Measurements from ENCODE around the gene SCAANT1.
A peak's percentile ranks its signal among the peaks of the same experiment; 100 is the strongest.

The SCAANT1 gene

DNA sequence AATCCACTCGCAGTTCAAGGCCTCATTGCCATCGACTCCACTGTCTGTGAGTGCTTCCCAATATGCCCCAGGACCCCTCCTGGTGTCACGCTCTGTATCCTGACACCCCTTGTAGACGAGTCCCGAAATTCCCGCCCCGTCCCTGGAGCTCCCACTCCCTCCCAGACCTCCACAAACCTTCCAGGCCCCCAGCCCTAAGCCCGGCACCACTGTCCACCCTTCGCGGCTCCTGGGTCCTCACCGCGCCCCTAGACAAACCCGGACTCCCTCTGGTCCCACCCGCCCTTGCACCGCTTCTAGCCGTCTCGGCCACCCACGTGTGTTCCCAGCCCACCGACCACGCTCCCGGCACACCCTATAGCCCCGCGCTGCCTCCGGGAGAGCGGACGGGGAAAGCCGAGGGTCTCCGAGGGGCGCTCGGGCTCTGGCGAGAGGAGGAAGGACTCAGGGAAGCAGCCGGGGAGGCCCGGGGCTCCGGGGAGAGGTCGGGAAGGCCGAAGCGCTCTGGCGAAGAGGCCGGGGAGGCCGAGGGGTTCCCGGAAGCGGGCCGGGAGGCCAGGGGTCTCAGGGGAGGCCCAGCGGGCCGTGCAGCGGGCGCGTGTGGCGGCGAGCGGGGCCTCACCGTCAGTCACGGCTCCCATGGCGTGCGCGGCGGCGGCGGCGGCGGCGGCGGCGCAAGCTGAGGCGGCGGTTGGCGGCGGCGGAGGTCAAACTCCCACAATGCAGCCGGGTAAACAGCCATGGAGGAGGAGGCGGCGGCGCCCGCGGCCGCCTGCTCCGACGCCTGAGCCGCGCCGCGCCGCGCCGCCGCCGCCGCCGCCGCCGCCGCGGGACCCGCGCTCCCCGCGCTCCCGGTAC is 48.8 kb downstream of the SCAANT1 start, which contains the start of the genes ATXN7 and THOC7:
TSS of gene ATXN7 (plus strand) at position 718 of the 858 bp plus-strand sequence. CDS start 48,732 bp downstream, outside the sequence.
TSS of gene THOC7 (minus strand) at position 656 of the 858 bp plus-strand sequence. CDS start at position 641, 15 bp downstream.
- peak; percentile 81 for DNase-seq (ENCODE audit: low spot score)

DNA sequence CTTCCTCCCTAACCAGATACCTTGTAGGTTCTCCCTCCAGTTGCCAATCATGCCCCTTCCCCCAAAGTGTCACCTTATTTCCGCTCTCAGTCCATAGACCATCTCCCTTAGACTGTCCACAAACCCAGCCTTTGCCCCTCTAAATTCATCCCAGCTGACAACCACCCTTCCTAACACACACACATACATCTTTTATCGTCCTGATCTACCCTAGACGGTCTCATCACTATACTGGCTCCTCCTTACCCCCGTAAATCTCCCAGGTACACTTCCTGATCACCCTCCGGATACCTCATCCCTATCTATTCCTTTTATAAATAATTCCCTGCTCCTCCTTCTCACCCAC is 49.4 kb downstream of the SCAANT1 start:
- no peak for DNase-seq (ENCODE audit: low spot score)
